GM12892 (cell line): ENCODE results near the gene MRPL51.

Source experiments
- POLR2A ChIP-seq: IDR thresholded peaks from 2 replicates; pipeline ENCODE4 v1.6.1; 2011; ENCODE audit warnings: low read depth, low read length, control low read depth
- TAF1 ChIP-seq: IDR thresholded peaks from 2 replicates; pipeline ENCODE4 v1.6.1; 2011; ENCODE audit warnings: low read depth, mild to moderate bottlenecking, control low read depth, low read length, borderline replicate concordance

DNA sequence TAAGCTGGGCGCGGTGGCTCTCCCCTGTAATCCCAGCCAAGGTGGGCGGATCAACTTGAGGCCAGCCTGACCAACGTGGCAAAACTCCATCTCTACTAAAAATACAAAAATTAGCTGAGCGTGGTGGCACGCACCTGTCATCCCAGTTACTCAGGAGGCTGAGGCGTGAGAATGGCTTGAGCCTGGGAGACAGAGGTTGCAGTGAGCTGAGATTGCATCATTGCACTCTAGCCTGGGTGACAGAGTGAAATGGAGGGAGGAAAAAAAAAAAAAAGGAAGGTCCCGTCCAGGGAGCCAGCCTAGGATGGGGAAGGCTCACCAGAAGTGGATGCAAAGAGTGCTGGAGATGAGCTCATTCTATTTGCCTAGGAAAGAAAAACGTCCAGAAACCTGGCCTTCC is 50.2 kb downstream of the MRPL51 start:
- no peak for TF ChIP-seq POLR2A
- no peak for TF ChIP-seq TAF1
